ENCODE results near the gene PNKD.

The PNKD gene

DNA sequence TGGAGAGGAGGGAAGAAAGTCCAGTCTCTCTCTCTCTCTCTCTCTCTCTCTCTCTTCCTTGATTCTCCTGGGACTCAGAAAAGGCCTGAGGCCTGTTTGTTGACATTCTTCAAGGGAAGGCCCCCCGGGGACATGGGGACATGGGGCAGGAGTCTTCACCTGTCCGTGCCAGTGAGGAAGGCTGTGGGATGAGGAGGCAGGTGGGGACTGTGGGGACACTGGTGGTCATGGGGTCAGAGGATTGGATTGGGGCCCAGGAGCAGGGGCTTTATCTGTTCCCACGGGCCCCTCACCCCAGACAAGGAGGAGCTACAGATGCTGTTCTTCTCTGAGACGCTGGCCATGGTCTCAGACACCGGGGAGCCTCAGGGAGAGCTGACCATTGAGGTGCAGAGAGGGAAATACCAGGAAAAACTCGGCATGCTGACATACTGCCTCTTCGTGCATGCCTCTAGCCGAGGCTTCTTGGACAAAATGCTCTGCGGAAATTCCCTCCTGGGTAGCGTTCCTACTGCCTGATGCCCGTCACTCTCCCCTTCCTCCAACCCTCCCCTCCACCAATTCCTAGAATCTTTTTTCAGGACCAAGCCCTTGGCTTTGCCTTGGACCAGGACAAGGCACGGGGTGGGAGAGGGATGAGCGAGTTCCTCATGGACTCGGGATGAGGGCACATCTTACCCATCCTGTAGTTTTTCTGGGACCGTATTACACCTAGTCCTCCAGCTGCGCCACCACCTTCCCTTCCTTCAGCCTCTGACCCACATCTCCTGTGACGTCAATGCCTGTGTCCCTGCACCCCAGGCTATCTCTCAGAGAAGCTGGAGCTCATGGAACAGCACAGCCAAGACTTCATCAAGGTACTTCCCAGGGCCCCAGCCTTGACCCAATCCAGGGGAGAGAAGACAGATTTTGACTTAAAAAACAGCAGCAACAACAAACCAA is 87.2 kb downstream of the PNKD start:
- H3K4me3 ChIP-seq (replicated peaks; ENCODE audit: low read depth, low read length) = no peak overlapping the region
- DNase-seq (ENCODE audit: extremely low read depth, low read depth) = no peak
- TF ChIP-seq, protein P1, sequence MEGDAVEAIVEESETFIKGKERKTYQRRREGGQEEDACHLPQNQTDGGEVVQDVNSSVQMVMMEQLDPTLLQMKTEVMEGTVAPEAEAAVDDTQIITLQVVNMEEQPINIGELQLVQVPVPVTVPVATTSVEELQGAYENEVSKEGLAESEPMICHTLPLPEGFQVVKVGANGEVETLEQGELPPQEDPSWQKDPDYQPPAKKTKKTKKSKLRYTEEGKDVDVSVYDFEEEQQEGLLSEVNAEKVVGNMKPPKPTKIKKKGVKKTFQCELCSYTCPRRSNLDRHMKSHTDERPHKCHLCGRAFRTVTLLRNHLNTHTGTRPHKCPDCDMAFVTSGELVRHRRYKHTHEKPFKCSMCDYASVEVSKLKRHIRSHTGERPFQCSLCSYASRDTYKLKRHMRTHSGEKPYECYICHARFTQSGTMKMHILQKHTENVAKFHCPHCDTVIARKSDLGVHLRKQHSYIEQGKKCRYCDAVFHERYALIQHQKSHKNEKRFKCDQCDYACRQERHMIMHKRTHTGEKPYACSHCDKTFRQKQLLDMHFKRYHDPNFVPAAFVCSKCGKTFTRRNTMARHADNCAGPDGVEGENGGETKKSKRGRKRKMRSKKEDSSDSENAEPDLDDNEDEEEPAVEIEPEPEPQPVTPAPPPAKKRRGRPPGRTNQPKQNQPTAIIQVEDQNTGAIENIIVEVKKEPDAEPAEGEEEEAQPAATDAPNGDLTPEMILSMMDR (IDR thresholded peaks at IDR 0.05; ENCODE audit: low read depth, low read length, missing control alignments) = no peak

DNA sequence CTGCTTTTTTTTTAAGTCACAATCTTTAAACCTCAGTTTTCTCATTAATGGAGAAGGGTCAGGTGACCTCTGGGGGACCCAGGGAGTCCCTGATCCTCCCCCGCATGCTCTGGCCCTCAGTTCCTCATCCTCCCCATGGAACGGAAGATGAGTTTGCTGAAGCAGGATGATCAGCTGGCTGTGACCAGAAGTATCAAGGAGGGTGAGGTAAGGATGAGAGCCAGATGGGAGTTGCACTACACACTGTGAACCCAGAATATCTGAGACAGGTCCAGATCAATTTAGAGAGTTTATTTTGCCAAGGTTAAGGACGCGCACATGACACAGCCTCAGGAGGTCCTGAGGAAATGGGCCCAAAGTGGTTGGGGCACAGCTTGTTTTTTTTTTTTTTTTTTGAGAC is 90.1 kb downstream of the PNKD start:
- TF ChIP-seq, protein P1 (IDR thresholded peaks at IDR 0.05; ENCODE audit: low read depth, low read length, missing control alignments) = no peak
- no peak overlapping the region for H3K4me3 ChIP-seq (replicated peaks; ENCODE audit: low read depth, low read length)
- no peak for DNase-seq (ENCODE audit: extremely low read depth, low read depth)

DNA sequence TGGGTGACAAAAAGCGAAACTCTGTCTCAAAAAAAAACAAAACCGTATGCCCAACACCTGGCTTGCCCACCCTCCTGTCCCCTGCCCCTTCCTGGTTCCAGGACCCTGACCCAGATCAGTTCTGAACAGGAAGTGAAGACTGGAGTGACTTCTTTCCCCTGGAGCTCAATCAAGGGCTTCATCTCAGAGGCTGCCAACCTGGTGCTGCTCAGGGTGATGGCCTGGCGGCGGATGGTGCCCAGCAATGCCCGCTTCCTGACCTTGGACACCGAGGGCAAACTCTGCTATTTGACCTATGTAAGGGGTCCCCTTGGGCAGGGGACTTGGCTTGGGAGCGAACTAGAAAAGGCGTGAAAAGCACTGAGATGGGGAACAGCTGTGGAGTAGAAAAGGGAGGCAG is 92.3 kb downstream of the PNKD start:
- TF ChIP-seq, protein P1 (IDR thresholded peaks at IDR 0.05; ENCODE audit: low read depth, low read length, missing control alignments) = no peak
- no peak for DNase-seq (ENCODE audit: extremely low read depth, low read depth)

DNA sequence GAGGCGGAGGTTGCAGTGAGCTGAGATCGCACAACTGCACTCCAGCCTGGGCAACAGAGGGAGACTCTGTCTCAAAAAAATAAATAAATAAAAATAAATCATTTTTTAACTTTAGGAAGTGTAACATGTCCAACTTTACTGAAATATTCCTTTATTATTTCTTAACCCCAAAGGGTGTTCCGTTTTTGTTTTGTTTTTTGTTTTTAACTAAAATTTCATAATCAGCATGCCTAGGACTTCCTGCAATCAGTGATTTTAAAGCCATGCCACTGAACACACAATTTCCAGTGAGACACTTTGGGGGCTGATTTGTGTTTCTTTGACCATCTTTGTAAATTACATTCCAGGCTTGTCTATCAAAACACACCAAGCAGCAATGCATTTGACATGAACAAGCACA is 93.4 kb downstream of the PNKD start:
- no peak overlapping the region for H3K4me3 ChIP-seq (replicated peaks; ENCODE audit: low read depth, low read length)
- no peak for DNase-seq (ENCODE audit: extremely low read depth, low read depth)
- TF ChIP-seq, protein P1 (IDR thresholded peaks at IDR 0.05; ENCODE audit: low read depth, low read length, missing control alignments) = no peak

More for the DNA sequence above, 92.3 kb downstream of the PNKD start:
- H3K4me3 ChIP-seq (replicated peaks; ENCODE audit: low read depth, low read length) = no peak overlapping the region

DNA sequence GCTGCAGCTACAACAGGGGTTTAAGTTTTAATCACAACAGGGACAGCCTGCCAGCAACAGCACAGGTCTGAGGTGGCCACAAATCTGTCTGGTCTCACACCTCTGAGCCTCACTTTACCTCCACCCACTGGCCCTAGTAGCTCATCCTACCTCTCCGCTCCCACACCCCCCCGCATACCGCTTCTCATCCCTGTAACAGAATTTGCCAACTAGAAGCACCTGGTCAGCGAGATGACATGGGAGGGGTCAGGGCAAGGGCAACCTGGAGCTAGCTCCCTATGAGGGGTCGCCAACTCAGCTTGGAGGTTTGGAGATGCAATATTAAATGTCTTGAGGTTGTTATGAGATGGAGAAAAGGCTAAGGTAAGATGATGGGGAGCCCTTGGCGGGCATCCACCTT is 93.9 kb downstream of the PNKD start:
- no peak for DNase-seq (ENCODE audit: extremely low read depth, low read depth)
- TF ChIP-seq, protein P1 (IDR thresholded peaks at IDR 0.05; ENCODE audit: low read depth, low read length, missing control alignments) = no peak

DNA sequence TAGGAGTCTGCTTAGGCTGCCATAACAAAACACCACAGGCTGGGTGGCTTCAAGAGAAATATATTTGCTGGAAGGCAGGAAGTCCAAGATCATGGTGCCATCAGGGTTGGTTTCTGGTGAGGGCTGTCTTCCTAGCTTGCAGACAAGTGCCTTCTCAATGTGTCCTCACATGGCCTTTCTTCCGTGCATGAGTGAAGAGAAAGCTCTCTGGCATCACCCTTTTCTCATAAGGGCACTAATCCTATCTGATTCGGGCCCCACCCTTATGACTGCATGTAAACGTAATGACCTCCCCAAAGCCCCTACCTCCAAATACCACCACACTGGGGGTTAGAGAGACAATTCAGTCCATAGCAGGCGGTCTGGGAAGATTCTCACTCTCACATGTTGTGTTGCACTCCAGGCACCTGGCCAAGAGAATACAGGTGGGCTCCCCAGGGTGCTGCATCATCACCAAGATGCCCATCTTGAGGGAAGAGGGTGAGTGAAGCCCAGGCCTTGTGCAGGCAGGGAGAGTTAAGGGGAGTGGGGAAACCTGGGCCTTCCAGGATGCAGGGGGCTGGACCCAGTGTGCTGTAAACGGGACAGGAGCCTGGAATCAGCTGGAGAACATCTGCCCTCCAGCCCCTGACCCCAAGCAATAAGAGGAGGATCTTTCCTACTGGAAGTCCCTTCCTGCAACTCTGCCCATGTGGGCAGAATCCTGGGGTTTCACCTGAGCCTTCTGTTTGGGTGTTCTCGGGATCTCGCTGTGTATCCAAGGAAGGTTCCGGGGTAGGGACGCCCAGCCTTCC is 96.5 kb downstream of the PNKD start:
- TF ChIP-seq, protein P1 (IDR thresholded peaks at IDR 0.05; ENCODE audit: low read depth, low read length, missing control alignments) = no peak
- no peak for DNase-seq (ENCODE audit: extremely low read depth, low read depth)
- peak overlapping the region; percentile 46 for H3K4me3 ChIP-seq (replicated peaks; ENCODE audit: low read depth, low read length)

More for the DNA sequence above, 93.9 kb downstream of the PNKD start:
- no peak overlapping the region for H3K4me3 ChIP-seq (replicated peaks; ENCODE audit: low read depth, low read length)
